NCI-H748 (cell line): ENCODE results near the gene TEAD2.
"Not testable (repeated sequence)": the region's sequence is repeated elsewhere in the genome, so short reads cannot be mapped to it uniquely, and the experiment has no call there.

ENCODE experiments used
- DNase-seq: peaks from one replicate; lab custom pipeline; 2025; ENCODE audit not compliant: unreplicated experiment; lab: John Stamatoyannopoulos, UW

The TEAD2 gene

DNA sequence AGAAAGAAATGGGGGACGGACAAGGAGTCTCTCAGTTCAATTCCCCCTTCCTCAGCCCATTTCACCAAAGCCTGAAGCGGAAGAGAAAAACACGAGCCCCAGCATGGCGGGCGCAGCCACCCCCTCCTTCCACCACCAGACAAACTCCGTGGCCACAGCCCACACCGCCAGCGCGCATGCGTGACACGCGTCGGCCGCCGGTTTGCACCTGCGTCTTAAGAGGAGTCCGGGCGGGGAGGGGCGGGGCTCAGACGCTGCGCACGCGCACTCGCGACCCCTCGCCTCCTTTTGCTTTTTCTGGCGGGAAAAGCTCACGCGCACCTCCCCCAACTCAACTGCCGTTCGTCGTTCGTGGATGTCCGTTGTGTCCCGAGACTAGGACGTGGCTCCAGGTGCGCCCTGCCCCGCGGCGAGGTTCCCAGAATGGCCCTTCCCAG, 25.7 kb upstream of the TEAD2 start, which contains the start of gene KASH5:
KASH5 (plus strand) TSS at position 314 of the 437 bp plus-strand sequence. CDS start 2,635 bp downstream, outside the sequence.
- DNase-seq: peak; percentile 29

DNA sequence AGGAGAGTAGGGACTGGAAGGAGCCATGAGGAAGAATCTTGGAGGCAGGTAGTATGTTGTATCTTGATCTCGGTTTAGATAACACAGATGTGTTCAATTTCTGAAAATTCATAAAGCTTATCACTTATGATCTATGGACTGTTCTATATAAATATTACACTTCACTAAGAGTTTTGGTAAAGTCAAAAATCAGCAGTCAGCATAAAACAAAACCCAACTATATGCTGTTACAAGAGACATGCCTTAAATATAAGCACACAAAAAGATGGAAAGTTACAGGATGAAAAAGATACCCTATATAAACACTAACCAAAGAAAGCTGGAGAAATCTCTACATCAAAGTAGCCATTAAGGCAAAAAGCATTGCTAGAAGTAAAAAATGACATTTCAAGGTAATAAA, 21.4 kb upstream of the TEAD2 start:
- no peak for DNase-seq

DNA sequence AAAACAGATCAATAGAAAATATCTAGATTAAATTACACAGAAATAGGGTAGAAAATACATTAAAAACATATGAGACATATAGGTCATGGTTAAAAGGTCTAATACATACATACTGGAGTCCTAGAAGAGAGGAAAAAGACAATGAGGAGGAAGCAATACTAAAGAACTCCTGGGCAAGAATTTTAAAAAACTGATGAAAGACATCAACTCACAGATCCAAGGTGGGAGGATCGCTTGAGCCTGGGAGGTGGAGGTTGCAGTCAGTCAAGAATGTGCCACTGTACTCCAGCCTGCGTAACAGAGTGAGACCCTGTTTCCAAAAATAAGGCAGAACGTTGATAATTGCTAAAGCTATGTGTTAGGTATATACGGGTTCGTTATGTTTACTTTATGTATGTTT, 20.4 kb upstream of the TEAD2 start:
- DNase-seq: no peak

DNA sequence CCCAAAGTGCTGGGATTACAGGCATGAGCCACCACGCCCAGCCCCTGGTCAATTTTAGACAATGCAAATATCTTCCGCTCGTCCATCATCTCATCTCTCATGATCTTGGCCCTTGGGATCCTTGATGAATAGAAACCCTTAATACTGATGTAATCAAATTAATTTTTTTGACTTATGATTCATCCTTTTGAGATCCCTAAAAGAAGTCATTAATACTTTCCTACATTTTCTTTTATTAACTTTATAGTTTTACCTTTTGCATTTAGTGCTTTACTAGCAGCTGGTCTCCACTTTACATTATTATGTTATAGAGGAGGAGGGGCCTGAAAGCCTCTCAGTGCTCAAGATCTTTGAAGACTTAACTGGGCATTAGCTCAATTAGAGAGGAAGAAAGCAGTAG, 18.2 kb upstream of the TEAD2 start:
- no peak for DNase-seq

DNA sequence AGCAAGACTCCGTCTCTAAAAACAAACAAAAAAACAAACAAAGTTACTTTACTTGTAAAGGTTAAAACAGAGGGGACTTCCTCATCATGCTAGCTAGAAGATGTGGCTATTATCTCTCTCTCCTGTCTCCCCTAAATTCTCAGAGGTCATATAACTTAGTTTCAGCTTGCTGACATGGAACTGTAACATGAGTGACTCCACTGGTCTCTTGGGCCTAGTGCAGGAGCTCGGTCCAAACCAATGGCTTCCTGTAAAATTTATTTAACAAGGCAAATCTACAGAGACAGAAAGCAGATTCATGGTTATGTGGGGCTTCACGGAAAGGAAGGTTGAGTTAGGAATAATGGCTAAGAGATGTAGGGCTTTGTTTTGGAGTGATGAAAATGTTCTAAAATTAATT, 16.3 kb upstream of the TEAD2 start:
- DNase-seq: no peak

DNA sequence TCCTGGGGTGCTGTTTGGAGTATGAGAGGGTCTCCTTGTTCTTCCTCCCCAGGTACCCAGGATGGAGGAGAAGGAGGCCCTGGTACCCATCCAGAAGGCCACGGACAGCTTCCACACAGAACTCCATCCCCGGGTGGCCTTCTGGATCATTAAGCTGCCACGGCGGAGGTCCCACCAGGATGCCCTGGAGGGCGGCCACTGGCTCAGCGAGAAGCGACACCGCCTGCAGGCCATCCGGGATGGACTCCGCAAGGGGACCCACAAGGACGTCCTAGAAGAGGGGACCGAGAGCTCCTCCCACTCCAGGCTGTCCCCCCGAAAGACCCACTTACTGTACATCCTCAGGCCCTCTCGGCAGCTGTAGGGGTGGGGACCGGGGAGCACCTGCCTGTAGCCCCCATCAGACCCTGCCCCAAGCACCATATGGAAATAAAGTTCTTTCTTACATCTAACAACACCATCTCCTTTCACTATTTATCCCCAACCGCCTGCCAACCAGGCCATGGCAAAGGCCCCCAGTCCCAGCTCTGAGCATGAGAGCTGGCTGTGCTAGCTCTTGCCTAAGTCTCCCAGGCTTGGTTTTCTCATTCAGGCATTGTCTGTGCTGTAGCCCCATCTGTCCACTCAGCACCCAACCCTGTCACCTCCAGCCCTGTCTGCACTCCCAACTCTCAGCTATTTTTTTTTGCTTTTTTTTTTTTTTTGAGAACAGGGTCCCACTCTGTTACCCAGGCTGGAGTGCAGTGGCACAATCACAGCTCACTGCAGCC, 12.6 kb upstream of the TEAD2 start:
- no peak for DNase-seq

DNA sequence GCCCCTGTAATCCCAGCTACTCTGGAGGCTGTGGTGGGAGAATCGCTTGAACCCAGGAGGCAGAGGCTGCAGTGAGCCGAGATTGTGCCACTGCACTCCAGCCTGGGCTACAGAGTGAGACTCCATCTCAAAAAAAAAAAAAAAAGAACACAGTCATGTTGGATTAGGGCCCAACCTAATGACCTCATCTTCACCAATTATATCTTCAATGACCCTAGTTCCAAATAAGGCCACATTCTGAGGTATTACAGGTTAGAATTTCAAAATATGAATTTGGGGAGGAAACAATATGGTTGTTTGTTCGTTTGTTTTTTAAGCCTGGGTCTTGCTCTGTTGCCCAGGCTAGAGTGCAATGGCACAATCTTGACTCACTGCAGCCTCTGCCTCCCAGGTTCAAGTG, 11.0 kb upstream of the TEAD2 start:
- not testable (repeated sequence) for DNase-seq

DNA sequence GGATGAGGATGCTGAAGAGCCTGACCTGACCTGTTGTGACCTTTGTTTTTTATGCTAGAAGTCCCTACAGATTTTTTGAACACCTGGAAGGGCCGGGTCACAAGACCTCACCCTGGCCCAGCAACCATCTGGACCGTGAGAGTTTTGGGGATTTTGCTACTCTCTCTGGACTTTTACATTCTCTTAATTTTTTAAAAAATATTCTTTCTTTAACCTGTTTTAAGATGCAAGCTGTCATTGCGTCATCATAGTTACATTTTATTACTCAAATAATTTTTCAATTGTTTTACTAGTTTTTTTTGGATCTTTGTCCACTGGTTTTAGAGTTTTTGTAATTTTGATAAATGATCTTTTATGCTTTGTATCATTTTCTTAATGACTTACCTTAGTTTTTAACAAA, 9.0 kb upstream of the TEAD2 start:
- DNase-seq: no peak

DNA sequence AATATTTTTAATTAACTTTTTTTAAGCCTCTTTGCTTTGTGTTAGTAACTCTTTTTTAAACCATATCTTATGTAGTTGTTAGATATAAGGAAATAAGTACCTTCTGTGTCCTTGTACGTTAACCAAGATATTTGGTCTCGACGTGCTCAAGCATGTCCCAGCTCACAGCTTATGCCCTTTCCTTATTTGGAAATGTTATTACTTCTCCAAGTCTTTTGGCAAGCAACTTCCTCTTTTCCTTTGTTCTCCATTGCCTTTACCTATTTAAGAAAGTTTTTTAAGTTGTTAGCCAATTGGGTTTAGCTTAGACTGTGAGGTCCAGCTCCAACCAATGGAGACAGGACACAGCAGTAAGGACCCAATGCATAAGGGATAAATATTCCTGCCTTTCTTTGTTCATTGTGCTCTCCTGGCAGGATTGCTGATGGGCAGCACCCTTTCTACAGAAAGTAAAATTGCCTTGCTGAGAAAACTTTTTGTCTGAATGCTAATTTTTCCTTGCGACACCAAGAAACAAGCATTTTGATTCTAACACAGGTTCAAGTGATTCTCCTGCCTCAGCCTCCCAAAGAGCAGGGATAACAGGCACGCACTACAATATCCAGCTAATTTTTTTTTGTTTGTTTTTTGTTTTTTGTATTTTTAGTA, 6.6 kb upstream of the TEAD2 start:
- DNase-seq: no peak

DNA sequence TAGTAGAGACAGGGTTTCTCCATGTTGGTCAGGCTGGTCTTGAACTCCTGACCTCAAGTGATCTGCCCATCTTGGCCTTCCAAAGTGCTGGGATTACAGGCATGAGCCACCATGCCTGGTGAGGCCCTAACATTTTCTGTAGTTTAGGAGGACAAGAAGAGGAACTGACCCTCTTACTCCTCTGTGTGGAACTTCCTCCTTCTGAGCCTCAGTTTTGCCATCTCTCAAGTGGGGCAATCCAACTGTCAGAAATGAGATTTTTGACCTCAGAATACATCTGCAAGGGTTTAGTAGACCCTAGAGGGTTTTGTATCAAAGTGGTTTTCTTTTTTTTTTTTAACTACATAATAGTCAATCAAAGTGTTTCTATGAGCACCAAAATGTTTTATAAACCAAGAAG, 3.9 kb upstream of the TEAD2 start:
- DNase-seq: no peak

DNA sequence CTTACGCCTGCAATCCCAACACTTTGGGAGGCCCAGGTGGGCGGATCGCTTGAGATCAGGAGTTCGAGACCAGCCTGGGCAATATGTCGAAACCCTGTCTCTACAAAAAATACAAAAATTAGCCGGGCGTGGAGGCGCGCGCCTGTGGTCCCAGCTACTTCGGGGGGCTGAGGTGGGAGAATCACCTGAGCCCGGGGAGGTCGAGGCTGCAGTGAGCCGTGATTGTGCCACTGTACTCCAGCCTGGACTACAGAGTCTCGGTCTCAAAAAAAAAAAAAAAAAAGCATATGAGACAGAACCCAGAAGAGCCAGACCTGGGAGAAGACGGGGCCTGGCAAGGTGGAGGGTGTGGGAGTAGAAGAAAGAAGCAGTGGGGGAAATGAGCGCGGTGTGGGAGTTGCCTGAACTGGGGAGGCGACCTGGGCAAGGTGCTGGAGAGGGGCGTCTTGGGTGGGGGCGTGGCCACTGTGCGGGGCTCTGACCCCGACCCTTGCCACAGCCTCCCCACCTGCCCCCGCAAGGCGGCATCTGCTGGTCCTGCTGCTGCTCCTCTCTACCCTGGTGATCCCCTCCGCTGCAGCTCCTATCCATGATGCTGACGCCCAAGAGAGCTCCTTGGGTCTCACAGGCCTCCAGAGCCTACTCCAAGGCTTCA, 2.0 kb upstream of the TEAD2 start:
- no peak for DNase-seq

DNA sequence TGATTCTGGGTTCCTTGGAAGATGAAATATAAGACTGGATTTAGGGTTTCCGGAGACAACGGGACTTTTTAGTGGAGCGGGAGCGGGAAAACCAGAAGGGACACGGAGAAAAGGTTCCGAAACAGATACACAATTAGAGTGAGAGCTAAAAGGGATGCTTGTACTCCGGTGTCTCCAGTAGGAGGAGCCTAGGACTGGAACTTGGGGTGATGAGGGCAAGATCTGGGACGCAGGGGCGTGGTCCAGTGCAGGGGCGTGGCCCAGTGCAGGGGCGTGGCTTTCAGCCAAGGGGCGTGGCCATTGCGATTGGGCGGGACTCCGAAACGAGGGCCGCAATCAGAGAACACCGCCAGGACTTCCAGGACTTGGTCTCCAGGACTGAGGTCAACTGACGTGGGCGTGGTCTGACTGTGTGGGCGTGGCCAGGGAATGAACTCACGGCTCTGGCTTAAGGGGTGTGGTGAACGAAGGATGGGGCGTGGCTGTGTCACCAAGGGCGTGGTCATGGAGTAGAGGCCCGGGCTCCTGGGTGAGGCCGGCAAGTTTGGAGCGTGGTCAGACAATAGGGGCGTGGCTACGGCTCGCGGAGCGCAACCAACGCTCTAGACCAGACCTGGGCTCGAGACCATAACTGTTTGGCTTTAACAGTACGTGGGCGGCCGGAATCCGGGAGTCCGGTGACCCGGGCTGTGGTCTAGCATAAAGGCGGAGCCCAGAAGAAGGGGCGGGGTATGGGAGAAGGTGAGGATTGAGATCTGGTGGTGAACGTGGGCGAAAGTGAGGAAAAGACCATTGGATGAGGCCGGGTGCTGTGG, 1.3 kb upstream of the TEAD2 start, which contains the start of gene DKKL1:
DKKL1 (plus strand) TSS at position 610 of the 815 bp plus-strand sequence; CDS start at position 732, 122 bp downstream.
- DNase-seq: peak; percentile 91

DNA sequence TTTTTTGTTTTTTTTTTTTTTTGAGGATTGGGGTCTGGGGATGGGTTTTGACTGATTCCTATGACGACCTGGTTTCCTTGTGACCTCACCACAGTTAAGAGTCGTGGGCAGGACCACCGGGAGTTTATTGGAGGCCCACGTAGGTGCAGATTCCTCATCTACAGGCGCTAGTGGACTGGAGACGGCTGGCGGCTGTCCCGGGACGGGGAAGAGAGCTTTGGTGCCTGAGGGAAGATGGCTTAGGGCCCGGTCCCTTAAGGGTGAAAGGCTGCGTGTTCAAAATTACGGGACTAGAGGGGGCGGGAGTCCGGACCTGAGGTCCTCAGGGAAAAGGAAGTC, 682 bp upstream of the TEAD2 start:
- DNase-seq: no peak

DNA sequence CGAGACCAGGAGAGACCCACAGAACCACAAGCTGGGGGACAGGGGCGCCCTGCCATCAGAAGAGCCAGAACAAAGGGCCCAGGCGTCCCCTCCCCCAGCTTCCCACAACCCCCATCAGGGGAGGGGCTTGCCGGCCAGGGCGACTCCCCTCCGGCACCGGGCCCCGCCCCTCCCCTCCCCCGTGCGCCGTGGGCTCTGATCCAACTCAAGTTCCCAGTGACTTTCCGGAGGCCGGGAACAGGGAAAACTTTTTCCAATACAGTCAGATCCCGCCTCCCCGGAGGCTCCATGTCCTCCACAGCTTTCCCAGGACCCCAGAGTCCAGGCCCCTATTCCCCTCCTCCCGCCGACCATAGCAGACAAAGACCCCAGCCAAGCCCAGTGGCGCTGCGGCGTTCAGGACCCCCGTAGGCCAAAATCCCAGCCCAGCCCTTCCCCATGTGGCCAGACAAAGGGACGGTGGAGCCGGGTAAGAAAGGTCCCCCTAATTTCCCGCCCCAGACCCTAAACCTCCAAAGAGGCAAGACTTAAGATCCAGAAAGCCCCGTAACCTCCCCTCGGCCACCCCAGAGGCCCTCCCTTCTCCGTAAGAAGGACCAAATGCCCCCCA, 673 bp downstream of the TEAD2 start:
- DNase-seq: peak; percentile 30

DNA sequence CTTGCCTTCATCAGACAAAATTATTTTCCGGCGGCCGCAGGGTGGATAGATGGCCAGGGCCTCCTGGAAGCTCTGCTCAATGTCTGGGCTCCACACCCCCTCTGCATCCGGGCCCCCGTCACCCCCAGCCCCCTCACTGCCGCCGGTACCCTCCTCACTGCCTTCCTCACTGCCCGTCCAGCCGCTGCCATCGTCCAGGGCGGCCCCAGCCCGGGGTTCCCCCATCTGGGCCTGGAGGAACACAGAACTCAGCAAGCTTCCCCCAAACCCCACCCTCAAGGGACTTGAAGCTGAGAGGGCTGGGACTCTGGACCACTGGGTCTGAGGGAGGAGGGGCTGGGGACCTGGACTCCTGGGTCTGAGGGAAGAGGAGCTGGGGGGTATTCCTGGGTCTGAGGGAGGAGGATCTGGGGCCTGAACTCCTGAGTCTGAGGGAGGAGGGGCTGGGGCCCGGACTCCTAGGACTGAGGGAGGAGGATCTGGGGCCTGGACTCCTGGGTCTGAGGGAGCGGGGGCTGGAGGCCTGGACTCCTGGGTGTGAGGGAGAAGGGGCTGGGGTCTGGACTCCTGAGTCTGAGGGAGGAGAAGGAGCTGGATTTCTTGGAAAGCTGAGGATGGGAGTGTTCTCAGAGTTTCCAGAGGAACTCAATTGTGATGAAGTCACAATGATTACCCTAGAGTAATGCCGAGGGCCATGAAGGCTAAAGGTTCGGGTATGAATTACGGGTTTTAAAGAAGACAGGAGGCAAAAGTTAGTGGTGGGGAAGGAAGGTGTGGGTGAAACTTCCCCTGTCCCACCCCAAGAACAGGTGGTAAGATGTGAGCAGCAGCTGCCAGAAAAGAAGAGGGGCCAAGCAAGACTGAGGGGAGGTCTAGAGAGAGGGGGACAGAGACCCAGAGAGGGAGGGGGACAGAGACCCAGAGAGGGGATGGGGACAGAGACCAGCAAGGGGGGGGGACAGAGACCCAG, 2.1 kb downstream of the TEAD2 start:
- DNase-seq: no peak

DNA sequence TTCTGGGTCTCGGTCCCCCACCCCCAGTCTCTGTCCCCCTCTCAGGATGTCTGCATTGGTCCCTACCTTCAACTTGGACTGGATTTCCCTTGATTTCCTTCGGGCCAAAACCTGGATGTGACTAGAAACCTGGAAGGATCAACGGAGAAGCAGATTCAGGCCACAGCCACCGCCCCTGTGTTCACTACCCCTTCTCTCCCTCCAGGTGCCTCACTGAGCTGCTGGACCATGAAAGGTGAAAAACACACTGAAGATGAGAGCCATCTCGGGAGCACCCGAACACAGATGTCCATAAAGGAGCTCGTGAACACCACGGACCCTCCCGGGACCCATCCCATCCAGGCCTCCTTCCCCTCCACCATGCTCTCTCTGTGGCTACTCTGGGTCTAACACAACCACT, 5.0 kb downstream of the TEAD2 start:
- no peak for DNase-seq

DNA sequence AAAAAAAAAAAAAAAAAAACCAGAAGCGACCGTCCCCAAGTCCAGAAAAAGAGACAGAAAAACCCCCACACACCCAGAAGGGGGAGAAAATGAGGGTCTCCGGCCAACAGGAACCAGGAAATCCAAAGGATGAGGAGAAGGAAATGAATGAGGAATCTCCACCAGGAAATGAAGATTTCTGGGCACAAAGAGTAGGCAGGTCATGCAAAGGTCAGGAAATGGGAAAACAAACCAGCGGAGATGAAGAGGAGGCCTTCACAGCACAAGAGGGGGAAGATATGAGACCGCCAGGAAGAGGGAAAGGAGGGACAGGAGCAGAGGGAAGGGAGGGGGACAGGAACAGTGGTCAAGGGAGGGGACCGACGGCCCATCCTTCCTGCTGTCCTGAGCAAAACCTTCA, 5.8 kb downstream of the TEAD2 start:
- no peak for DNase-seq

DNA sequence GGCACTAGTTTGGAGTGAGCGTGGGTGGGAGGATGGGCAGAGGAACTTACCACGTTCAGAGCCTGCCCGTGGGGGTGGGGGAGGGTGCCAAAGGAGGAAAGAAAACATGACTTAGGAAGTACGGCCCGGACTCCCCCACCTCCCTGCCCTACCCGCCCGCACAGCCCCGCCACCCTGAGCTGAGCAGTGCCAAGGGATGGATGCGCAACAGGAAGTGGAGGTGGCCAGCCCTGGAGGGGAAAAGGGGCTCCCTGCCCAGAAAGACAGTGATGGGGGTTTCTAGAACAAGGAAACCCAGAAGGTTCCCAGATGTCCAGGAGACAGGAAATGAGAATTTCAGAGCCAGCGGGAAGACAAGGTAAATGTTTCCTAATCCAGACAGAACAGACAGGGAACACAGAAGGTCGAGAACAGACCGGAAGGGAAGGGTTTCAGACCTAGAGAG, 6.3 kb downstream of the TEAD2 start:
- DNase-seq: no peak

DNA sequence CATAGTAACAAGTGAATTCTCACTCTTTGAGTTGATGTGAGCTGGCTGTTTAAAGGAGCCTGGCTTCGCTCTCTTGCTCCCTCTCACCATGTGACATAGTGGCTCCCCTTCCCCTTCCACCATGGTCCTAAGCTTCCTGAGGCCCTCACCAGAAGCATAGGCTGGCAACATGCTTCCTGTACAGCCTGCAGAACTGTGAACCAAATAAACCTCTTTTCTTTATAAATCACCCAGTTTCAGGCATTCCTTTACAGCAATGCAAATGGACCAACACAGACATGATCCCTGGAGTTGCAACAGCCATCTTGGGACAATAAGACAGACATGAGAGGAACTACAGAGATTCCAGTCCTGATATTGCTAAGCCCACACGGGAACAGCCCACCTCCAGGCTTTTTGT, 12.6 kb downstream of the TEAD2 start:
- DNase-seq: no peak
